Measurements from ENCODE around the gene FLOT1.

Gene FLOT1

GRCh38 chr6:30679765-30680535 is 62.5 kb downstream of the FLOT1 start:
- no peak for DNase-seq (ENCODE audit: low spot score)

GRCh38 chr6:30678964-30679726 is 63.3 kb downstream of the FLOT1 start:
- peak; percentile 91 for DNase-seq (ENCODE audit: low spot score)

Data from Ammon's horn (tissue), 1 donor.